ENCODE data around the gene ASXL2.

ASXL2 gene

DNA sequence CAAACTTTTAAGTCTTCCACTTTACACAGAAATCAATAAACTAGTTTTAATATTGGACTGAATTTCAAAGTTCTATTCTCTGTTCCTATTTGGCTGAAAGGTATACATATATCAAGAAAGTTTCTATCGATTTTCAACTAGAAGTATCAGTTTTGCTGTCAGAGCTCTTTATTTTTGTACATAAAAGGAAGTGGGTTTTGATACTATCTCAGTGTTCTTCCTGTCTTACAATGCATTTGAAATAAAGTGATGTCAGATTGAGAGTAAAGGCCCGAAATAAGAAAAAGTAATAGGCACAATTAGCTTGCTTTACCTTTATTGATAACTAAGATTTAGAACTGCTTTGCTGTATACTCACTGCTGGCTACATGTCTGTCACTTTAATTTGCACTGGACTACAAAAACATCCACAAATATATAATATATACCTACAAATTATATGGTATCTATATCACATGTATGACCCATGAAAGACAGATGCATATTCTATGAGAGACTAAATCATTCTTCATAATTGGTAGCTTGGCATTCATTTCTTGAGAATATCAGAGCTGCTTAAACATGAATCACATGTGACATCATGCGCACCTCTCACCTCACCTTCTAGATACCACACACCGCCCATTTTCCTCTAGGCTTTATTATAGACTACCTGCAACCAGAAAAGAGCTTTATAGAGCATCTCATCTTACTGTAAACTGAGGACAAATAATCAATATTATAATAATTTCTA lies 83.6 kb downstream of the ASXL2 start:
- no peak for DNase-seq

- DNase-seq = no peak
Observed at GRCh38 chr2:25790074-25790790, 88.1 kb downstream of the ASXL2 start.

DNA sequence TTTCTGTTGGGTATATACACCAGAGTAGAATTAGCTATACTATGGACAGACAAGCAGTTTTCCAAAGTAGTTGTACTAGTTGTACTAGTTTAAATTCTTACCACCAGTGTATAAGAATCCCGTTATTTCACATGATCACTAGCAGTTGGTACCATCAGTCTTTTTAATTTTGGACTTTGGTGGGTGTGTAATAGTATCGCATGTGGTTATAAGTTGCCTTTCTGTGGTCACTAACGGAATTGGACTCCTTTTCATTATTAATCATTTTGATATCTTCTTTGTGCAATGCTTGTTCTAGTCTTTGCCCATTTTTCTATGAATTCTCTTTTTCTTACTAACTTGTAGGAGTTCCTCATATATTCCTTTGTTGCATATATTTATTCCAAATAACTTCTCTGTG lies 89.8 kb downstream of the ASXL2 start:
- DNase-seq = no peak

DNA sequence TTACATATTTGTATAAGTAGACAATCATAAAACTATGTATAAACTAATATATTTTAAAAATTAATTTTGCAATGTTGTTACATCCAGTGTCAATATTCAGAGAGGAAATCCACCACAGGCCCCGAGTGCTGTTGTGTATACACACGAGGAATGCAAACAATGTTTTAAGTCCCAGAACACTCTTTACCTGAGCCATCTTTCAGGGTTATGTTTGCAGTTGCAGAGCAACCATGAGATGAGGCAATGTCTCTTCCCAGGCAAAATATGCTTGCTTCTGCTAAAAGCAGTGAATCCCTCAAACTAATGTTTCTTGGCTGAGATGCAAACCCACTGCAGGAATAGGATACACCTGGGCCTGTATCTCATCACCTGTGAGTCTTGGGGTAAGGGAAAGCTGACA lies 91.3 kb downstream of the ASXL2 start:
- DNase-seq = no peak

GRCh38 chr2:25784404-25784803 lies 93.9 kb downstream of the ASXL2 start:
- DNase-seq = no peak

- DNase-seq = no peak
Observed at GRCh38 chr2:25777077-25777476, 101.2 kb downstream of the ASXL2 start.

- DNase-seq = no peak
Observed at GRCh38 chr2:25772078-25772477, 106.2 kb downstream of the ASXL2 start.

- DNase-seq = no peak
Observed at GRCh38 chr2:25763575-25763974, 114.7 kb downstream of the ASXL2 start.

- DNase-seq = no peak
Observed at GRCh38 chr2:25760297-25760696, 118.0 kb downstream of the ASXL2 start.

GRCh38 chr2:25758348-25758747 lies 119.9 kb downstream of the ASXL2 start:
- DNase-seq = no peak

GRCh38 chr2:25757906-25758305 lies 120.4 kb downstream of the ASXL2 start:
- DNase-seq = no peak

- DNase-seq = no peak
Observed at GRCh38 chr2:25756536-25756935, 121.8 kb downstream of the ASXL2 start.

- DNase-seq = no peak
Observed at GRCh38 chr2:25749676-25750075, 128.6 kb downstream of the ASXL2 start.

DNA sequence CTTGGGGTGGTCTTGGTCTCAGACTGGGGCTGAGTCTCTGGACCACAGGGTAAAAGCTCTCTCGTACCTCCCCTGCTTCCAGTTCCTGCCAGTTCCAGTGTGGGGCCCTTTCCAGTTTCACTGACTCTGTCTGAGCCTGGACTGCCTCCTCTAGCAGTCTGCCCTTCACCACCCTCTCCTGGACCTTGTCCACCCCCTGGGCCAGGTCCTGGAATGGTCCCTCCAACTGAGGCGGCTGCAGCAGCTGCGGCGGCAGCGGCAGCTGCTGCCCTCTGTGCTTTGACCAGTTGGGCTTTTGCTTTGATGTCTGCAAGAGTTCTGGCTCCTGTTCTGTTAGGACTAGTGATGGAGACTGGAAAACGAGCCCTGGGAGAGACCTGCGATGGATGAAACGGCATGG lies 134.2 kb downstream of the ASXL2 start:
- DNase-seq = no peak

DNA sequence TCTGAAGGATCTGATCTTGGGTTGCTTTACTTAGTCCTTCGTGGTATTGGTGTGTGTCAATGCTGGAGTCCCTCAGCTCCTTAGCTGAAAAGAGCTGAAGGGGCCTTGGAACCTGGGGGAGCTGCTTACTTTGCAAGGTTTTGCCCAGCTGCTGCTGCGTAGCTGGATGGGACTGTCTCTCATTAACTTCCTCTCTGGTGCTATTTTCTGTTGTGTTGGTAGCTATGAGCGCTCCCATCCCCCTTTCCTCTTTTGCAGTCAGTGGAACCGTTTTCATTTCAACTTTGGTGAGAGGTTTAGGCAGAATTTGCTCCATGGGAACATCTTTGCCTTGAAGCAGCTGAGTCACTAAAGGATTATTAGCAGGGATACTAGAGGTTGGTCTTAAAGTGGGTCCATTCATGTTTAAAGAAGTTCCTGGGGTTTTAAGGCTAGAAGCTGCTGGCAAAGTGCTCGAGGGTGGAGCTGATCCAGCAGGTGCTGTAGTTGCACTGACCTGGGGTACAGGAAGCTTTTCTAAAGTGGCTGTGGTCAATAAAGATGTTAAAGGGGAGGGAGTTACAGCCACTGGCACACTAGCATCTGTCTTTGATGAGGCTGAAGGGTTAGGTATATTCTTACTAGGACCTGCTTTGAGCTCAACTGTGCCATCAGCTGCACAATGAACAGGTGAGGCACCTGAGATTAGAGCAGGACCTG lies 135.0 kb downstream of the ASXL2 start:
- DNase-seq = peak; percentile 12

- DNase-seq = no peak
Observed at GRCh38 chr2:25742501-25742900, 135.8 kb downstream of the ASXL2 start.

DNA sequence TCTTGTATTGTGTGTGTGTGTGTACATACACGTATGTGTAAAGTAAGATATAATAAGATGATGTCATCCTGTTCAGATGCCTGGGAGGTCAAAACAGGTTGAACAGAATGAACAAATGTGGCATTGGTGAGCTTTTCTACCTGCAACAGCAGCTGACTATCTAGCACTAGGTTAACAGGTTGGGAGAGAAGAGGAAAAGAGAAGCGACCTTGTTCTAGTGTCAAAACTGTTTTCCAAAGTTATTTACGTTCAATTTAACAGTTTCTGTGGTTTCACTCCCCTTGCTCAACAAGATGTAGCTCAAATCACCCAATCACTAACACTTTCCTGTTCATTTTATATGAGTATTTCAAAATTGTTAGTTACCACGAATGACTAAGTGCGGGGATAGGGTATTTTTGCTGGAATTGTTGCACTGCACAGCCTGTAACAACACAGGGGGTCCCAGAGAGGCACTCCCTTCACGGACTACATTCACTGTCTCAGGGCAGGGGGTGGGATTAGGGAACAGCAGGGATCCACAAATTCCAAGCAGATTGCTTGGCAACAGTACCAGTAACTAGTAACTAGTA lies 137.4 kb downstream of the ASXL2 start:
- no peak for DNase-seq

GRCh38 chr2:25738383-25739343 lies 139.6 kb downstream of the ASXL2 start:
- no peak for DNase-seq

- no peak for DNase-seq
Observed at GRCh38 chr2:25736899-25737515, 141.3 kb downstream of the ASXL2 start.

DNA sequence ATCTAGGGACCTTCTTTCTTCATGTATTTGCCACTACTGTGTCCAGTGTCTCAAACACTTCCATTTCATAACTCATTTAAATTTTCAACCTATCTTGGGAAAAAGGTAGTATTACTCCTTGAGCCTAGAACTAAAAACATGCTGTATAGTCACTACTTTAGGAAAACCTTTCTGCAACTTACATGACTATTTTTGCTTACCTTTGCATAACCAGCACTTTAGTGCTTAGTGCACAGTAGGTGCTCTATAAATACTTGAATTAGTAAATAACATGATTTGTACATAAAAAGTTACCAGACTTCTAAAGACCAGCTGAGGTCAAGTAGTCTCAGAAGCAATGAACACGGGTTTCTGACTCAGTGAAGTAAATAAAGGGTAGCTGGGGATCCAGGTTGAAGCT lies 142.5 kb downstream of the ASXL2 start:
- no peak for DNase-seq

DNA sequence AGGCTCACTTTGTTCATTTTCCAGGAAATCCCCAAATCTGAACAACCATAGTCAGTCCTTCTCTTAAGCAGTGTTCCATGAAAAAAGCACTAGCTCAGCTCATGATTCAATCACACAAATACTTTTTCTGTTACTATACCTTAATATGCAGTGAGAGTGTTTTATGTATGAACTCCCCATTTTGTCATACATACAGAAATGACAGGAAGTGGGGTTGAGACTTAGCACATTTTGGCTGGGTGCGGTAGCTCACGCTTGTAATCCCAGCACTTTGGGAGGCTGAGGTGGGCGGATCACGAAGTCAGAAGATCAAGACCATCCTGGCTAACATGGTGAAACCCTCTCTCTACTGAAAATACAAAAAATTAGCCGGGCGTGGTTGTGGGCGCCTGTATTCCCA lies 149.7 kb downstream of the ASXL2 start:
- no peak for DNase-seq

- DNase-seq = no peak
Observed at GRCh38 chr2:25726522-25726921, 151.8 kb downstream of the ASXL2 start.
